Measurements from ENCODE around the gene C20orf202.

The C20orf202 gene

DNA sequence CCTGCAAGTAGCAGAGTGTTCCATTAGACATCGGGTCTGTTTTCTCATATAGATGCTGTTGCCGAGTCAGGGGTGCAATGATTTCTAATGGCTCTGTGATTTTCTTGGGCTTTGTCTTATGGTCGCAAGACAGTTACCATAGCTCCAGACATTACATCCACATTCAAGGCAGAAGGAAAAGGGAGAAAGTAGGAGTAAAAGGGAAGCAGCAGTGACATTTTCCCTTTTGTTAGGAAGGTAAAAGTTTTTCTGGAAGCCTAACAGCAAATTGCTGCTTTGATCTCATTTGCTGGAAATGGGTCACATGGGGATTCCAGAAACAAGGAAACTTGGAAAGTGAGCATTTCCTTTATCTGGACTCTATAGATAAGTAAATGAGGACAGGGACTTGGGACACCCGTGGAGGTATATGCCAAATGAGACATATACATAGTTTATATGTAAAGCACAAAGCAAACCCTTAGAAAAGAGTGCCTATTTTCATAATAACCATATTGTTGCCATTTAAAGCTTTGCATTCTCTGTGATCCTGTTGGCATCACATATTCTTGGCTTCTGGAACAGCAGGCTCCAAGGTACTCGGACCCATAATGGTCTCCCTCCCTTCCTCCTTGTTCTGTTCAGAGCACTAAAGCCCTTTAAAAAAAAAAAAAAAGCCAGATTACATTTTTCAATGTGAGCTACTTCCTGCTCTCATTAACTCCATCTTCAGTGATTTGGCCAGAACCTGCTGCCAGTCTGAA, at the start of gene C20orf202:
TSS of gene C20orf202 (plus strand) at position 693 of the 743 bp plus-strand sequence. CDS start 132 bp downstream, outside the sequence.
- no peaks in the 10 kb centered on the region for H3K4me1 ChIP-seq (ENCODE audit: insufficient read depth, low read length, severe bottlenecking)
- H3K27me3 ChIP-seq (ENCODE audit: insufficient read depth, low read length) = no peaks in the 10 kb centered on the region; the same call in 1 of the 2 replicates
- TF ChIP-seq EZH2 (IDR thresholded peaks at IDR 0.05; ENCODE audit: borderline replicate concordance, low read length) = no peak
- TF ChIP-seq, protein P1, sequence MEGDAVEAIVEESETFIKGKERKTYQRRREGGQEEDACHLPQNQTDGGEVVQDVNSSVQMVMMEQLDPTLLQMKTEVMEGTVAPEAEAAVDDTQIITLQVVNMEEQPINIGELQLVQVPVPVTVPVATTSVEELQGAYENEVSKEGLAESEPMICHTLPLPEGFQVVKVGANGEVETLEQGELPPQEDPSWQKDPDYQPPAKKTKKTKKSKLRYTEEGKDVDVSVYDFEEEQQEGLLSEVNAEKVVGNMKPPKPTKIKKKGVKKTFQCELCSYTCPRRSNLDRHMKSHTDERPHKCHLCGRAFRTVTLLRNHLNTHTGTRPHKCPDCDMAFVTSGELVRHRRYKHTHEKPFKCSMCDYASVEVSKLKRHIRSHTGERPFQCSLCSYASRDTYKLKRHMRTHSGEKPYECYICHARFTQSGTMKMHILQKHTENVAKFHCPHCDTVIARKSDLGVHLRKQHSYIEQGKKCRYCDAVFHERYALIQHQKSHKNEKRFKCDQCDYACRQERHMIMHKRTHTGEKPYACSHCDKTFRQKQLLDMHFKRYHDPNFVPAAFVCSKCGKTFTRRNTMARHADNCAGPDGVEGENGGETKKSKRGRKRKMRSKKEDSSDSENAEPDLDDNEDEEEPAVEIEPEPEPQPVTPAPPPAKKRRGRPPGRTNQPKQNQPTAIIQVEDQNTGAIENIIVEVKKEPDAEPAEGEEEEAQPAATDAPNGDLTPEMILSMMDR (IDR thresholded peaks at IDR 0.05; ENCODE audit: low read length) = no peak
- no peaks in the 10 kb centered on the region for H3F3A ChIP-seq (ENCODE audit: insufficient read depth, low read length)
- H2AFZ ChIP-seq (ENCODE audit: low read length) = no peak within 1 kb of the TSS
- no peak within 1 kb of the TSS for H3K9ac ChIP-seq (ENCODE audit: low read length)
- H3K4me2 ChIP-seq (ENCODE audit: low read length) = no peak within 1 kb of the TSS
- H3K79me2 ChIP-seq (ENCODE audit: insufficient read depth, low read length) = no peaks in the 10 kb centered on the region
- H3K36me3 ChIP-seq (ENCODE audit: insufficient read depth, low read length) = no peaks in the 10 kb centered on the region
- H3K4me3 ChIP-seq (ENCODE audit: low read depth, low read length, poor library complexity, severe bottlenecking) = no peak within 1 kb of the TSS
- H3K27ac ChIP-seq (ENCODE audit: low read depth, low read length, poor library complexity, severe bottlenecking) = no peak within 1 kb of the TSS
- no peaks in the 10 kb centered on the region for H3K9me3 ChIP-seq (ENCODE audit: low read length)
- no peaks in the 10 kb centered on the region for H3K9me2 ChIP-seq (ENCODE audit: low read depth, low read length)
- no peaks in the 10 kb centered on the region for H4K20me1 ChIP-seq (ENCODE audit: insufficient read depth, low read length)

DNA sequence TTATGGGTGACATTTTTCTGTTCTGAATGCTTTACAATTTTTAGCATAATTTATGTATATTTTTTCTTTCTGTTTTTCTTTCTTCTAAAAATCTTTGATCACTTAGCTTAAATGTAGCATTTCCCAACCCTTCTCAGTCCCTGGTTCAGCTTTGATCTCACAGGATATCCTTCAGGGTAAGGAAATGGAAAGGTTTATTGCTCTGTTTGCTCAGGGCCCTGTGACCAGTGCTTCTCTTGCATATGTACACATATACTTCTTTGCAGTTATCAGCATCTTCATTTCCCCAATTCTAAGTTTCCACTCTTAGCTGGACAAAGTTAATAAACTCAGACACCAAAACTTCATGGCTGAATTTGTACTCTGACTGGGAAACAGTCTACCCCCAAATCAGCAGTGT, 49.0 kb upstream of the C20orf202 start:
- TF ChIP-seq, protein P1 (IDR thresholded peaks at IDR 0.05; ENCODE audit: low read length) = no peak
- Histone ChIP-seq H3K27me3 (ENCODE audit: insufficient read depth, low read length) (no peaks in the 10 kb centered on the region), H3K9ac (ENCODE audit: low read length) (no peak overlapping the region), H3K79me2 (ENCODE audit: insufficient read depth, low read length) (no peaks in the 10 kb centered on the region), H3K4me1 (ENCODE audit: insufficient read depth, low read length, severe bottlenecking) (no peaks in the 10 kb centered on the region), H3K9me2 (ENCODE audit: low read depth, low read length) (no peaks in the 10 kb centered on the region), H2AFZ (ENCODE audit: low read length) (no peak overlapping the region), H3K4me2 (ENCODE audit: low read length) (no peak overlapping the region), H3K36me3 (ENCODE audit: insufficient read depth, low read length) (peaks cover 62% of the 10 kb centered on the region), H3K4me3 (ENCODE audit: low read depth, low read length, poor library complexity, severe bottlenecking) (no peak overlapping the region), H3K9me3 (ENCODE audit: low read length) (0 out of 2 replicates have a peak, but pooled peaks cover 2% of the 10 kb centered on the region), H4K20me1 (ENCODE audit: insufficient read depth, low read length) (no peaks in the 10 kb centered on the region), H3F3A (ENCODE audit: insufficient read depth, low read length) (no peaks in the 10 kb centered on the region), H3K27ac (ENCODE audit: low read depth, low read length, poor library complexity, severe bottlenecking) (no peak overlapping the region)

DNA sequence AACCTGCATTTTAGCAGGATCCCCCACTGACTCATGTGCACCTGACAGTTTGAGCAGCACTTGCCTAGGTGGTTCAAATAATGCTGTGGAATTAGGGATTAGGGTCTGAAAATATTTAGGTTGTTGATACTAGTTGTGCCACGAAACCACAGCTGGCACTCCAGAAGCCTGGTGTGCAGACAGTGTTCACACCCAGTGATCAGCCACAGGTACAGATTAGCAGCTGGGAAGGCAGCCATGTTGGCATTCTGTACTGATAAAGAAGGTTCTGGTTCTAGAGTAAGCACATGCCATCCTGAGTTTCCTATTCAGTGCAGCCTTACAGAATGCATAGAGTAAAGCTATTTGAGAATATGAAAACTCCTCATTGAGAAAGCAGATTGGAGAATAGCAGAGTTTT, 48.6 kb upstream of the C20orf202 start:
- Histone ChIP-seq H3K27ac (ENCODE audit: low read depth, low read length, poor library complexity, severe bottlenecking) (no peak overlapping the region), H3K4me2 (ENCODE audit: low read length) (no peak overlapping the region), H3K27me3 (ENCODE audit: insufficient read depth, low read length) (no peaks in the 10 kb centered on the region), H3K36me3 (ENCODE audit: insufficient read depth, low read length) (peaks cover 62% of the 10 kb centered on the region), H3K9me3 (ENCODE audit: low read length) (0 out of 2 replicates have a peak, but pooled peaks cover 2% of the 10 kb centered on the region), H3K9ac (ENCODE audit: low read length) (no peak overlapping the region), H3K4me1 (ENCODE audit: insufficient read depth, low read length, severe bottlenecking) (no peaks in the 10 kb centered on the region), H3K9me2 (ENCODE audit: low read depth, low read length) (no peaks in the 10 kb centered on the region), H3K4me3 (ENCODE audit: low read depth, low read length, poor library complexity, severe bottlenecking) (no peak overlapping the region), H3K79me2 (ENCODE audit: insufficient read depth, low read length) (no peaks in the 10 kb centered on the region), H2AFZ (ENCODE audit: low read length) (no peak overlapping the region), H3F3A (ENCODE audit: insufficient read depth, low read length) (no peaks in the 10 kb centered on the region), H4K20me1 (ENCODE audit: insufficient read depth, low read length) (no peaks in the 10 kb centered on the region)
- TF ChIP-seq, protein P1 (IDR thresholded peaks at IDR 0.05; ENCODE audit: low read length) = no peak
- TF ChIP-seq EZH2 (IDR thresholded peaks at IDR 0.05; ENCODE audit: borderline replicate concordance, low read length) = no peak
